Transverse colon (tissue), 4 donors: ENCODE data around the gene CTXN3. TPM values are rescaled to one million over a fixed set of nuclear protein-coding genes. Genes with fewer than 3 reads are reported as not detected.

Experiments used
- DNase-seq: peaks from one replicate; pipeline ENCODE4 v3.0.0-alpha.2; 2019
- H3K27ac ChIP-seq, 4 donors: fragments of 200-600 bp; sonication (generic); 2 replicates each; pipeline ENCODE4 v1.5.1; 2016 to 2018; ENCODE audit warnings: inconsistent platforms in 4 of 4
- H3K27me3 ChIP-seq: fragments of 200-600 bp; sonication (generic); 2 replicates; pipeline ENCODE4 v1.5.1; 2017; ENCODE audit warnings: inconsistent platforms
- H3K36me3 ChIP-seq, 4 donors: fragments of 200-600 bp; sonication (generic); 2 replicates each; pipeline ENCODE4 v1.5.1; 2017 to 2019; ENCODE audit warnings: inconsistent platforms in 4 of 4
- H3K4me1 ChIP-seq, 4 donors: fragments of 200-600 bp; sonication (generic); 2 replicates each; pipeline ENCODE4 v1.5.1; 2017 to 2020; ENCODE audit warnings: inconsistent platforms in 4 of 4
- H3K4me3 ChIP-seq, 4 donors: fragments of 200-600 bp; sonication (generic); 1 replicate in 1 of 4; 2 replicates in 3 of 4; pipeline versions ENCODE4 v1.5.1 to v1.6.1; 2017 to 2019; ENCODE audit warnings: inconsistent platforms in 4 of 4
- H3K9me3 ChIP-seq, 2 donors: fragments of 200-600 bp; sonication (generic); 2 replicates each; pipeline ENCODE4 v1.5.1; 2017 to 2019; ENCODE audit warnings: inconsistent platforms in 2 of 2
- CTCF ChIP-seq, 5 experiments: fragments of 200-600 bp in 3 of 5; fragments of 450-650 bp in 2 of 5; sonication (generic) in 3 of 5; IDR thresholded peaks; 1 replicate in 2 of 5; 2 replicates in 3 of 5; pipeline ENCODE4 v1.5.1; 2016 to 2017; ENCODE audit warnings: antibody characterized with exemption in 5 of 5, inconsistent platforms in 3 of 5, mild to moderate bottlenecking in 2 of 5, moderate library complexity in 1 of 5
- EP300 ChIP-seq: sonication (generic); formaldehyde crosslinking; IDR thresholded peaks from one replicate; pipeline ENCODE4 v1.6.1; 2017; ENCODE audit warnings: antibody characterized with exemption, low read depth
- POLR2A ChIP-seq: fragments of 450-650 bp; IDR thresholded peaks from one replicate; pipeline ENCODE4 v1.6.1; 2016; ENCODE audit warnings: antibody characterized with exemption, mild to moderate bottlenecking, moderate library complexity
- POLR2AphosphoS5 ChIP-seq, 3 donors: sonication (generic); formaldehyde crosslinking; IDR thresholded peaks; one replicate each; pipeline ENCODE4 v1.6.1; 2016; ENCODE audit warnings: antibody characterized with exemption in 3 of 3
- WGBS, 2 donors: methylation state at CpG; one replicate each; pipeline ENCODE4 v1.1.5; 2018; ENCODE audit warnings: low coverage in 1 of 2; 5-methylcytosine and 5-hydroxymethylcytosine counted together
- in situ Hi-C, 4 donors: fragments of 200-750 bp; cut with MboI; loops; one replicate each; pipeline versions ENCODE4 v1.15.0 to v1.15.1; 2017; ENCODE audit warnings: low sequenced_read_pairs in 3 of 4, low pct_ligation_motif_present in 1 of 4, low pct_unique_long_range_greater_than_20kb in 1 of 4
- intact Hi-C: fragments of 100-400 bp; cut with DNase I; formaldehyde crosslinking; loops from one replicate; pipeline ENCODE4 v1.15.1; 2023; ENCODE audit warnings: low total_unique reads
- total RNA-seq, 4 donors: library from RNA; depleted of rRNA; stranded (reverse); fragments of >200 nt; gene quantifications; one replicate each; pipeline ENCODE4 v1.1.0, GENCODE V29; 2016

The CTXN3 gene
- total RNA-seq, 4 donors from 2014 or later = not detected

GRCh38 chr5:127601601-127602000 is 47.3 kb upstream of the CTXN3 start:
- 83 to 93% methylated on average over 4 of the region's 4 CpGs for WGBS, 2 donors
- TF ChIP-seq POLR2A (no peak), POLR2AphosphoS5 (IDR thresholded peaks at IDR 0.05) (no peak), CTCF (IDR thresholded peaks at IDR 0.05) (no peak), EP300 (no peak)
- Histone ChIP-seq H3K4me1 (peaks cover 0 to 7% (median 0%) of the 10 kb centered on the region in 4 donors), H3K27ac (no peak overlapping the region), H3K4me3 (no peak overlapping the region), H3K27me3 (no peaks in the 10 kb centered on the region), H3K36me3 (no peaks in the 10 kb centered on the region), H3K9me3 (no peaks in the 10 kb centered on the region)
- DNase-seq = no peak
- in situ Hi-C loops = no loop called here
- intact Hi-C loops = no loop called here

- TF ChIP-seq POLR2A (no peak), POLR2AphosphoS5 (IDR thresholded peaks at IDR 0.05) (no peak), EP300 (no peak), CTCF (IDR thresholded peaks at IDR 0.05) (no peak)
- intact Hi-C loops = no loop called here
- H3K27ac ChIP-seq = no peak overlapping the region
Observed at GRCh38 chr5:127602481-127602880, 46.4 kb upstream of the CTXN3 start.

GRCh38 chr5:127602896-127603844 is 45.7 kb upstream of the CTXN3 start:
- Histone ChIP-seq H3K4me1 (peaks cover 0 to 7% (median 0%) of the 10 kb centered on the region in 4 donors), H3K4me3 (no peak overlapping the region), H3K36me3 (no peaks in the 10 kb centered on the region), H3K9me3 (no peaks in the 10 kb centered on the region), H3K27me3 (no peaks in the 10 kb centered on the region), H3K27ac (no peak overlapping the region)
- no peak for DNase-seq
- intact Hi-C loops (no loop called here), in situ Hi-C loops (no loop called here)
- 54 to 74% methylated on average over 6 to 8 of the region's 8 CpGs for WGBS, 2 donors
- no peak for TF ChIP-seq POLR2AphosphoS5 (IDR thresholded peaks at IDR 0.05)
- TF ChIP-seq CTCF (IDR thresholded peaks at IDR 0.05) = no peak
- no peak for TF ChIP-seq EP300
- TF ChIP-seq POLR2A = no peak

More at GRCh38 chr5:127602481-127602880, 46.4 kb upstream of the CTXN3 start:
- 94% methylated on average over 3 of the region's 3 CpGs; no CpG with 5 or more reads in 1 of the 2 donors for whole genome bisulfite sequencing, 2 donors
- H3K4me3 ChIP-seq = no peak overlapping the region
- peaks cover 0 to 7% (median 0%) of the 10 kb centered on the region in 4 donors for H3K4me1 ChIP-seq
- H3K27me3 ChIP-seq = no peaks in the 10 kb centered on the region
- no peak for DNase-seq
- no peaks in the 10 kb centered on the region for H3K36me3 ChIP-seq
- no peaks in the 10 kb centered on the region for H3K9me3 ChIP-seq
- in situ Hi-C loops = no loop called here

GRCh38 chr5:127608077-127608660 is 40.7 kb upstream of the CTXN3 start:
- no peak for TF ChIP-seq POLR2A
- intact Hi-C loops = loop anchor here (5.0 kb wide), 1 partner anchor 1929 kb away; no protein-coding TSS in a partner anchor

More at GRCh38 chr5:127608077-127608660, 40.7 kb upstream of the CTXN3 start:
- in situ Hi-C loops = no loop called here
- WGBS, 2 donors = 74 to 79% methylated on average over 6 of the region's 6 CpGs
- Histone ChIP-seq H3K27me3 (no peaks in the 10 kb centered on the region), H3K36me3 (no peaks in the 10 kb centered on the region), H3K4me3 (no peak overlapping the region), H3K27ac (no peak overlapping the region), H3K9me3 (no peaks in the 10 kb centered on the region), H3K4me1 (peaks cover 0 to 4% (median 0%) of the 10 kb centered on the region in 4 donors)
- DNase-seq = no peak
